GM23338 (cell line): Measurements from ENCODE around the gene KCTD1. TPM values are rescaled to one million over a fixed set of nuclear protein-coding genes. Genes with fewer than 3 reads are reported as not detected.

Experiments
- ATAC-seq: fragments of 200-7000 bp; cut with Tn5 transposase; 3 replicates; pipeline ENCODE4 v1.9.1; 2020
- DNase-seq: peaks from one replicate; pipeline ENCODE4 v3.0.0-alpha.2; 2015; ENCODE audit warnings: low spot score
- H2AFZ ChIP-seq: fragments of 200-600 bp; sonication (generic); 2 replicates; pipeline ENCODE4 v1.8.0; 2016; ENCODE audit warnings: antibody characterized with exemption, mild to moderate bottlenecking, moderate library complexity
- H3F3A ChIP-seq: fragments of 200-600 bp; sonication (generic); replicated peaks from 2 replicates; pipeline ENCODE4 v1.8.0; 2017; ENCODE audit warnings: antibody characterized with exemption, mixed run types, low read depth
- H3K27ac ChIP-seq: fragments of 200-600 bp; sonication (generic); 2 replicates; pipeline ENCODE4 v1.6.1; 2016; ENCODE audit warnings: low read depth
- H3K27me3 ChIP-seq: fragments of 200-600 bp; sonication (generic); 2 replicates; pipeline ENCODE4 v1.8.0; 2016; ENCODE audit warnings: mild to moderate bottlenecking, mixed run types, moderate library complexity; ENCODE audit not compliant: insufficient read depth
- H3K36me3 ChIP-seq: fragments of 200-600 bp; sonication (generic); 2 replicates; pipeline ENCODE4 v1.8.0; 2016; ENCODE audit warnings: mild to moderate bottlenecking; ENCODE audit not compliant: insufficient read depth
- H3K4me1 ChIP-seq: fragments of 200-600 bp; sonication (generic); 2 replicates; pipeline ENCODE4 v1.8.0; 2016; ENCODE audit warnings: mild to moderate bottlenecking, moderate library complexity; ENCODE audit not compliant: insufficient read depth
- H3K4me2 ChIP-seq: fragments of 200-600 bp; sonication (generic); 2 replicates; pipeline ENCODE4 v1.7.1; 2017; ENCODE audit warnings: mixed run types
- H3K4me3 ChIP-seq: fragments of 200-600 bp; sonication (generic); 2 replicates; pipeline ENCODE4 v1.6.1; 2016; ENCODE audit warnings: mixed run types
- H3K79me2 ChIP-seq: fragments of 200-600 bp; sonication (generic); replicated peaks from 2 replicates; pipeline ENCODE4 v1.8.0; 2017; ENCODE audit warnings: mild to moderate bottlenecking; ENCODE audit not compliant: insufficient read depth
- H3K9me2 ChIP-seq: fragments of 200-600 bp; sonication (generic); 2 replicates; pipeline ENCODE4 v1.8.0; 2017; ENCODE audit not compliant: insufficient read depth
- H4K20me1 ChIP-seq: fragments of 200-600 bp; sonication (generic); replicated peaks from 2 replicates; pipeline ENCODE4 v1.8.0; 2017; ENCODE audit warnings: mild to moderate bottlenecking; ENCODE audit not compliant: insufficient read depth
- H3K27ac Mint-ChIP-seq: 2 replicates; pipeline ENCODE4 v1.8.0; 2020; ENCODE audit warnings: inconsistent platforms, mild to moderate bottlenecking, moderate library complexity, mixed read lengths
- H3K27me3 Mint-ChIP-seq: 3 replicates; pipeline ENCODE4 v1.8.0; 2022; ENCODE audit warnings: low read depth, mild to moderate bottlenecking, moderate library complexity, mixed read lengths, inconsistent platforms; ENCODE audit not compliant: insufficient read depth, poor library complexity
- H3K36me3 Mint-ChIP-seq: 3 replicates; pipeline ENCODE4 v1.8.0; 2021; ENCODE audit warnings: low read depth, mild to moderate bottlenecking, inconsistent platforms, moderate library complexity, mixed read lengths
- H3K4me1 Mint-ChIP-seq: 3 replicates; pipeline ENCODE4 v1.8.0; 2020; ENCODE audit warnings: mild to moderate bottlenecking, inconsistent platforms, mixed read lengths
- H3K4me3 Mint-ChIP-seq: 3 replicates; pipeline ENCODE4 v1.8.0; 2021; ENCODE audit warnings: moderate library complexity, mild to moderate bottlenecking, inconsistent platforms, mixed read lengths
- H3K9me3 Mint-ChIP-seq: 3 replicates; pipeline ENCODE4 v1.8.0; 2020; ENCODE audit warnings: moderate library complexity, mild to moderate bottlenecking, inconsistent platforms, mixed read lengths
- CREB1 ChIP-seq: fragments of 250-450 bp; sonication (Bioruptor Pico); IDR thresholded peaks from 2 replicates; pipeline ENCODE4 v1.5.0; 2020; ENCODE audit warnings: low read depth, mild to moderate bottlenecking, moderate library complexity
- CTCF ChIP-seq, 2 experiments: fragments of 200-600 bp in 1 of 2; sonication (generic) in 1 of 2; conservative IDR thresholded peaks; 2 replicates each; pipeline versions ENCODE4 v1.5.1 to v1.6.1; 2016 to 2017; ENCODE audit warnings: antibody characterized with exemption in 2 of 2, low read depth in 2 of 2, mild to moderate bottlenecking in 2 of 2, moderate library complexity in 1 of 2
- ETS1 ChIP-seq: IDR thresholded peaks from 2 replicates; pipeline ENCODE4 v1.6.1; 2016; ENCODE audit warnings: antibody characterized with exemption
- EZH2phosphoT487 ChIP-seq: fragments of 200-600 bp; sonication (generic); IDR thresholded peaks from one replicate; pipeline ENCODE4 v1.8.1; 2018; ENCODE audit warnings: antibody characterized with exemption; ENCODE audit not compliant: unreplicated experiment
- NANOG ChIP-seq: IDR thresholded peaks from 2 replicates; pipeline ENCODE4 v1.6.1; 2016; ENCODE audit warnings: antibody characterized with exemption, borderline replicate concordance
- POLR2AphosphoS5 ChIP-seq: IDR thresholded peaks from 2 replicates; pipeline ENCODE4 v1.6.1; 2016; ENCODE audit warnings: antibody characterized with exemption, low read depth
- REST ChIP-seq: IDR thresholded peaks from one replicate; pipeline ENCODE4 v1.6.1; 2018; ENCODE audit warnings: antibody characterized with exemption; ENCODE audit not compliant: unreplicated experiment
- ZNF331 ChIP-seq: fragments of 250-450 bp; sonication (Bioruptor Pico); IDR thresholded peaks from 2 replicates; pipeline ENCODE4 v1.5.0; 2020; ENCODE audit warnings: low read depth, mild to moderate bottlenecking, moderate library complexity
- ZNF462 ChIP-seq: fragments of 250-450 bp; sonication (Bioruptor Pico); IDR thresholded peaks from 2 replicates; pipeline ENCODE4 v1.5.0; 2020; ENCODE audit warnings: mild to moderate bottlenecking, moderate library complexity
- polyA plus RNA-seq: library from polyadenylated mRNA; unstranded; fragments of >200 nt; fragmentation: Nextera tagmentation; extraction: Ambion mirVana; gene quantifications from 2 replicates; pipeline ENCODE4 v1.2.1, GENCODE V29; 2016
- total RNA-seq: library from RNA; depleted of rRNA; stranded (reverse); fragments of >200 nt; shearing (Covaris generic); gene quantifications from 2 replicates; pipeline ENCODE4 v1.2.3, GENCODE V29; 2014

Gene KCTD1
- total and polyA plus RNA-seq, 2 experiments from 2014 or later, result 7.1 to 20.5 TPM

GRCh38 chr18:26489191-26489590 is 59.2 kb downstream of the KCTD1 start (continued):
- no peak for TF ChIP-seq REST
- TF ChIP-seq POLR2AphosphoS5, result no peak
- no peak for TF ChIP-seq CTCF (conservative IDR thresholded peaks at IDR 0.05; ENCODE audit: low read depth in 2 of 2)
- no peak for TF ChIP-seq ETS1
- no peak for TF ChIP-seq EZH2phosphoT487
- no peak for TF ChIP-seq CREB1 (CRISPR knock-in tag)
- TF ChIP-seq NANOG, result no peak

GRCh38 chr18:26488417-26489009 is 59.8 kb downstream of the KCTD1 start:
- ATAC-seq (no peak), DNase-seq (no peak)
- no peak overlapping the region for H3K4me3 ChIP-seq
- H3K27ac Mint-ChIP-seq, result no peak overlapping the region
- H3K36me3 ChIP-seq, result no peaks in the 10 kb centered on the region
- H2AFZ ChIP-seq, result no peak overlapping the region
- peaks cover 3% of the 10 kb centered on the region; the same call in 1 of the 3 replicates for H3K36me3 Mint-ChIP-seq
- no peak overlapping the region for H3K4me3 Mint-ChIP-seq
- no peaks in the 10 kb centered on the region for H3K9me2 ChIP-seq
- TF ChIP-seq ZNF462 (CRISPR knock-in tag) (no peak), POLR2AphosphoS5 (no peak), ZNF331 (CRISPR knock-in tag) (no peak)
- no peaks in the 10 kb centered on the region for H3K27me3 Mint-ChIP-seq
- no peak overlapping the region for H3K4me2 ChIP-seq
- no peaks in the 10 kb centered on the region for H3K27me3 ChIP-seq
- peaks cover 12% of the 10 kb centered on the region for H3K4me1 Mint-ChIP-seq
- H3K79me2 ChIP-seq, result no peaks in the 10 kb centered on the region
- H4K20me1 ChIP-seq, result no peaks in the 10 kb centered on the region
- no peaks in the 10 kb centered on the region for H3F3A ChIP-seq
- H3K4me1 ChIP-seq, result no peaks in the 10 kb centered on the region
- no peaks in the 10 kb centered on the region for H3K9me3 Mint-ChIP-seq
- H3K27ac ChIP-seq, result no peak overlapping the region
